ENCODE results near the gene RARB.

Gene RARB

GRCh38 chr3:25473246-25473645, 45.2 kb downstream of the RARB start:
- DNase-seq: no peak

GRCh38 chr3:25474052-25474451, 46.0 kb downstream of the RARB start:
- no peak for DNase-seq

GRCh38 chr3:25476639-25477038, 48.6 kb downstream of the RARB start:
- DNase-seq: no peak

- DNase-seq: no peak
Measured at GRCh38 chr3:25478211-25478757, 50.2 kb downstream of the RARB start.

- no peak for DNase-seq
Measured at GRCh38 chr3:25478964-25479726, 51.1 kb downstream of the RARB start.

DNA sequence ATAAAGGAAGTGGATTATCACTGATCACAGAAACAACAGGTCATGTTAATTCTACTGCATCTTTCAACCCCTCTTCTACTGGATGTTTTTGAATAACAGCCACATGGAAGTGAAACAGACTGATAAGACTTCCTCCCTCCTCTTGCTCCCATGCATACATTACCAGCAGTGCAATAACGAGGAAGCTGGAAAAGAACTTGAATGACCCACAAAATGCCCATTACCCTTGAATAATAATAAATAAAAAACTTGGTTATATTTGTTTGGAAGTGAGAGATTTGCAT, 51.6 kb downstream of the RARB start:
- DNase-seq: no peak

- DNase-seq: no peak
Measured at GRCh38 chr3:25480811-25481210, 52.7 kb downstream of the RARB start.

GRCh38 chr3:25481386-25481785, 53.3 kb downstream of the RARB start:
- DNase-seq: no peak

GRCh38 chr3:25483456-25483855, 55.4 kb downstream of the RARB start:
- no peak for DNase-seq

DNA sequence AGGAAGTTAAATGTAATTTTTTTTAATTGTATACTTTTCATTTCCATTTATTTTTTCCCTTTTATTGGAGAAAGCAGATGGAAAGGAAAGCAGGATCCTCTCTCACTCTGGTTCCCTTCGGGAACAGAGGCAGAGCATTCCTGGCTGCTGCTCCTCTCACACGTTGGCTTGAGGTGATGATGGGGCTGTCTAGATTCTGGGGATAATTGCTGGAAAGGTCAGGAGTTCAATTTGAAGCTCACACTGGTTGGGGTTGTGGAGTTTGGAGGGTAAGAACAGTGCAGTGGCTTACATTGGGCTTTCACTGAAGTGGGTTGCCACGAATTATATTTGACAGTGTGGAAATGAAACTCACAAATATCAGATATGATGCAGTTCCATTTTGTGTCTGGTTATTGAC, 57.6 kb downstream of the RARB start:
- no peak for DNase-seq

GRCh38 chr3:25486932-25487331, 58.9 kb downstream of the RARB start:
- DNase-seq: no peak

- DNase-seq: no peak
Measured at GRCh38 chr3:25489858-25490593, 62.0 kb downstream of the RARB start.

- DNase-seq: no peak
Measured at GRCh38 chr3:25493246-25493645, 65.2 kb downstream of the RARB start.

- no peak for DNase-seq
Measured at GRCh38 chr3:25493786-25494185, 65.7 kb downstream of the RARB start.

- no peak for DNase-seq
Measured at GRCh38 chr3:25495304-25495703, 67.2 kb downstream of the RARB start.

GRCh38 chr3:25495726-25496253, 67.7 kb downstream of the RARB start:
- DNase-seq: no peak

- no peak for DNase-seq
Measured at GRCh38 chr3:25497096-25497495, 69.0 kb downstream of the RARB start.

DNA sequence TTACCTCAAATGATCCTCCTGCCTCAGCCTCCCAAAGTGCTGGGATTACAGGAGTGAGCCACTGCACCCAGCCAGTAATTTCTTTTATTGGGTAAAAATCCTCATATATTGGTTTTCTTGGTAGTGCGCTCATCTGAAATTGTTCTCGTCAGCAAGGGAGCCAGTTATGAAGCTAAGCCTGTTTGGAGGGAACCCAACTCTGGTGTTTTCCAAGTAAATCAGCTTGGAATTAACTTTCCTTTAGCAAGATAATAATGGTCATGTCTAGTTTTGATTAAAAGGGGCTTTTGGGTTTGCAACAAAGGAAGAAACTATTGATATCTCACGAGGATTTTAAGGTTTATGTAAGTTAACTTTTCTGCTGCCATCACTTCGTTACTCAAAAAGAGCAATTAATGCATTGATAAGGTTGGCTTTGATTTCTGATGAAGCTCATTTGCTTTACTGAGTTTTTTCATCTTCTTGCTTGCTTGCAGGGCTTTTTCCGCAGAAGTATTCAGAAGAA, 72.7 kb downstream of the RARB start:
- no peak for DNase-seq

- no peak for DNase-seq
Measured at GRCh38 chr3:25502233-25502632, 74.2 kb downstream of the RARB start.

DNA sequence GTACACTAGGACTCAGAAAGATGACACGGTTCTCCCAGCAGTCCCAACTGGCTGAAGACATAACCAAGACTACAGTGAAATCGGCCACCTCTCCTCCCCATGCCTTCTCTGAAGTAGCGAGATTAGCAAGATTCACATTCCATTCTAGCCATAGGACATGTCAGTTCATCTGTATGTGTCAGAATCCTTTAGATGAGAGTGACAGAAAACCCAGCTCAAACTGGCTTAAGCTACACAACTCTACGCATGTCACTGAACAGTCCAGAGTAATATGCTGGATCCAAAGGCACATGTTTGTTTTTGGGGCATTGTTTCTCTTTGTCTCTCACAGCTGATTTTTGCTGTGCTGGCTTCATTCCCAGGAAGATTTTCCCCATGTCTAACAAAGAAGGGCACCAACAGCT, 75.8 kb downstream of the RARB start:
- no peak for DNase-seq

GRCh38 chr3:25505581-25505980, 77.5 kb downstream of the RARB start:
- DNase-seq: no peak

- DNase-seq: no peak
Measured at GRCh38 chr3:25507811-25508210, 79.7 kb downstream of the RARB start.

DNA sequence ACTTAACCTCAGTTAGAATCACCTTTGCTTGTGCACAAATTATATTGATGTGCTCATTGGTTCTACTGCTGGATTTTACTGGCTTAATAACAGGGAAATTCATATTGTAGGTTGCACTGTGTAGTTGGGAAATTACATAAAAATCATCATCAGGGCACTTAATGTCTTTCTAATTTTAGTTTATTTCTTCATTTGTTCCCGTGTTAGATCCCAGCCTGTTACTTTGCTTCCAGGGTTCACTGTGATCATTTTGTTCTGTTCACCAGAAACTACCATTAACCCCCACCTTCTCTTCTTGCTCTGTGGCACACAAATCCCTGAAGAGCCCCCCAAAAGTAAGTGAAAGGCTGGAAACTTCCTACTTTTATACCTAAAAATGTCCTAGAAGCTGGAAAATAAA, 80.4 kb downstream of the RARB start:
- no peak for DNase-seq

DNA sequence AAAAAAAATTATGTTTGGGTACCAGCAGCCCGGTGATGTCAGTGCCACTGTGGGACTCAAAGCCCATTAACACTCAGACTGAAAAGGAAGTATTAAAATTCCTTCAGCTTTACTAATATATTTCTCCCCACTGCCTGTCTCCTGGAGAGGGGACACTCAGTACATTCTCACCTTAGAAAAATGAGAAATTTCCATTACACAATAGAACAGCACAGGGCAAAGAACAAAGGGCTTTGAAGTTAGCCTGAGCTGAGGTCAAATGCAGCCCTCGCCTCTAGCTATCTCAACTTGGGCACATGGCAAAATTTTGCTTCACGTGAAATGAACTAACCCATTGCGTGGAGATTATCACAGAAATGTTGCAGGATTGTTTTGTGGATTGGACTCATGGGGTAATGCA, 80.8 kb downstream of the RARB start:
- no peak for DNase-seq
